Daoy (cell line): ENCODE measurements around the gene EFCAB8. TPM values are rescaled to one million over a fixed set of nuclear protein-coding genes. Genes with fewer than 3 reads are reported as not detected.
"Not testable (repeated sequence)": the region's sequence is repeated elsewhere in the genome, so short reads cannot be mapped to it uniquely, and the experiment has no call there.

Source experiments
- DNase-seq: peaks from one replicate; pipeline ENCODE4 v3.0.0-alpha.2; 2015; ENCODE audit warnings: low read depth
- total RNA-seq: library from RNA; depleted of rRNA; stranded (reverse); fragments of >200 nt; shearing (Covaris generic); gene quantifications from 2 replicates; pipeline ENCODE4 v1.2.3, GENCODE V29; 2014

EFCAB8 gene
- total RNA-seq, 1 experiment from 2014 or later = 1.2 TPM

- no peak for DNase-seq
Measured at GRCh38 chr20:32885952-32886351, 27.2 kb downstream of the EFCAB8 start.

GRCh38 chr20:32886652-32887051, 27.9 kb downstream of the EFCAB8 start:
- DNase-seq = no peak

GRCh38 chr20:32887492-32887891, 28.8 kb downstream of the EFCAB8 start:
- DNase-seq = no peak

GRCh38 chr20:32888636-32889035, 29.9 kb downstream of the EFCAB8 start:
- no peak for DNase-seq

- DNase-seq = no peak
Measured at GRCh38 chr20:32889281-32889680, 30.6 kb downstream of the EFCAB8 start.

- no peak for DNase-seq
Measured at GRCh38 chr20:32891491-32891890, 32.8 kb downstream of the EFCAB8 start.

GRCh38 chr20:32891926-32892660, 33.4 kb downstream of the EFCAB8 start:
- no peak for DNase-seq

GRCh38 chr20:32893263-32894025, 34.7 kb downstream of the EFCAB8 start:
- DNase-seq = no peak

GRCh38 chr20:32894026-32894483, 35.3 kb downstream of the EFCAB8 start:
- DNase-seq = peak; percentile 46

GRCh38 chr20:32894711-32895355, 36.1 kb downstream of the EFCAB8 start:
- no peak for DNase-seq

- no peak for DNase-seq
Measured at GRCh38 chr20:32896521-32897280, 38.0 kb downstream of the EFCAB8 start.

- DNase-seq = peak; percentile 21
Measured at GRCh38 chr20:32898729-32899128, 40.0 kb downstream of the EFCAB8 start.

- peak; percentile 57 for DNase-seq
Measured at GRCh38 chr20:32902456-32903420, 44.0 kb downstream of the EFCAB8 start.

- DNase-seq = no peak
Measured at GRCh38 chr20:32903666-32904175, 45.0 kb downstream of the EFCAB8 start.

- not testable (repeated sequence) for DNase-seq
Measured at GRCh38 chr20:32904678-32905077, 46.0 kb downstream of the EFCAB8 start.

- DNase-seq = no peak
Measured at GRCh38 chr20:32906200-32906599, 47.5 kb downstream of the EFCAB8 start.

GRCh38 chr20:32906871-32907495, 48.3 kb downstream of the EFCAB8 start:
- DNase-seq = no peak

- DNase-seq = no peak
Measured at GRCh38 chr20:32907886-32908285, 49.2 kb downstream of the EFCAB8 start.

GRCh38 chr20:32908334-32909292, 49.9 kb downstream of the EFCAB8 start:
- no peak for DNase-seq
